ENCODE measurements around the gene RBM4.

DNA sequence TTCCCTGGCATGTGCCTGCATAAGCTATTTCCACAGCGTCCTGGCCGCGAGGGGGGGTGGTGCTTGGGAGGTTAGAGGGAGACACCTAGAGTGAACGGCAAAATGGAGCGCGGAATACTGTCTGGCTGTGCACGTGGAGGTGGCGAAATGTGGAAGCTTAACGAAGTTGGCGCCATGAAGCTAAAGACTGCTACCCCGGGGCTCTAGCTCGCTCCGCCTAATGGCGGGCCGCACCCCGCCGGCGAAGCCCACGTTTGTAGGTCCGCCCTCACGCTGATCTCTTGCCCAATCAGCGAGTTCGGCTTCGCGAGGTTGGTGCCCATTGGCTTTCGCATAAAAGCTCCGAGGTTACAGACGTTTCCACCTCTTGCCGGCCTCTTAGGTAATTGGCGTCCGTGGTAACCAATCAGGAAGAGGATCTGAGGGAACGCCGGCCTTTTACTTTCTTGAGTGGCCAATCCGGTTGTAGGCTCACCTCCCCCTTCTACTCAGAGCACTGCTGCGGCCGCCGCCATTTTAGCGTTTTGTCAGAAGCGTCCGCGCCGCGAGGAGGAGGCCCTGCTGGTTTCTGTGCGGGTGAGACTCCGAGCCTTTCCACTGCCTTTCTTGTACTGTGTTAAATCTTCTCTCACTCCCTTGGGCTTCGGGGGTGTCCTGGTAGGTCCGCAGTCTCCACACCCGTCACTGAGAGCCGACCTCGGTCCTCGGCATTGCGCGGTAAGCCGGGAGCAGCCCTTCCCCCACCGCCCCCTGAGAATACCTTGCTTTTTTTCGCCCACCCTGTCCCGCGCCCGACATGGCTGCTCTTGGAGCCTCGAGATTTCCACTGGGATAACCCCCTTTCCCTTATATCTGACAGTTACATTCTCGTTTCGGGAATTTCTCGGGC, at the start of gene RBM4:
- TF ChIP-seq YY1 (IDR thresholded peaks at IDR 0.05), result peak; percentile 99
- peak; percentile 27 to 43 for TF ChIP-seq RXRA (IDR thresholded peaks at IDR 0.05)
- TF ChIP-seq, protein P1, sequence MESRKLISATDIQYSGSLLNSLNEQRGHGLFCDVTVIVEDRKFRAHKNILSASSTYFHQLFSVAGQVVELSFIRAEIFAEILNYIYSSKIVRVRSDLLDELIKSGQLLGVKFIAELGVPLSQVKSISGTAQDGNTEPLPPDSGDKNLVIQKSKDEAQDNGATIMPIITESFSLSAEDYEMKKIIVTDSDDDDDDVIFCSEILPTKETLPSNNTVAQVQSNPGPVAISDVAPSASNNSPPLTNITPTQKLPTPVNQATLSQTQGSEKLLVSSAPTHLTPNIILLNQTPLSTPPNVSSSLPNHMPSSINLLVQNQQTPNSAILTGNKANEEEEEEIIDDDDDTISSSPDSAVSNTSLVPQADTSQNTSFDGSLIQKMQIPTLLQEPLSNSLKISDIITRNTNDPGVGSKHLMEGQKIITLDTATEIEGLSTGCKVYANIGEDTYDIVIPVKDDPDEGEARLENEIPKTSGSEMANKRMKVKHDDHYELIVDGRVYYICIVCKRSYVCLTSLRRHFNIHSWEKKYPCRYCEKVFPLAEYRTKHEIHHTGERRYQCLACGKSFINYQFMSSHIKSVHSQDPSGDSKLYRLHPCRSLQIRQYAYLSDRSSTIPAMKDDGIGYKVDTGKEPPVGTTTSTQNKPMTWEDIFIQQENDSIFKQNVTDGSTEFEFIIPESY (IDR thresholded peaks at IDR 0.05), result peak; percentile 66
- TF ChIP-seq, protein P2, sequence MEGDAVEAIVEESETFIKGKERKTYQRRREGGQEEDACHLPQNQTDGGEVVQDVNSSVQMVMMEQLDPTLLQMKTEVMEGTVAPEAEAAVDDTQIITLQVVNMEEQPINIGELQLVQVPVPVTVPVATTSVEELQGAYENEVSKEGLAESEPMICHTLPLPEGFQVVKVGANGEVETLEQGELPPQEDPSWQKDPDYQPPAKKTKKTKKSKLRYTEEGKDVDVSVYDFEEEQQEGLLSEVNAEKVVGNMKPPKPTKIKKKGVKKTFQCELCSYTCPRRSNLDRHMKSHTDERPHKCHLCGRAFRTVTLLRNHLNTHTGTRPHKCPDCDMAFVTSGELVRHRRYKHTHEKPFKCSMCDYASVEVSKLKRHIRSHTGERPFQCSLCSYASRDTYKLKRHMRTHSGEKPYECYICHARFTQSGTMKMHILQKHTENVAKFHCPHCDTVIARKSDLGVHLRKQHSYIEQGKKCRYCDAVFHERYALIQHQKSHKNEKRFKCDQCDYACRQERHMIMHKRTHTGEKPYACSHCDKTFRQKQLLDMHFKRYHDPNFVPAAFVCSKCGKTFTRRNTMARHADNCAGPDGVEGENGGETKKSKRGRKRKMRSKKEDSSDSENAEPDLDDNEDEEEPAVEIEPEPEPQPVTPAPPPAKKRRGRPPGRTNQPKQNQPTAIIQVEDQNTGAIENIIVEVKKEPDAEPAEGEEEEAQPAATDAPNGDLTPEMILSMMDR (IDR thresholded peaks at IDR 0.05; ENCODE audit: low read depth, low read length, missing input control), result no peak
- TF ChIP-seq TAF1 (conservative IDR thresholded peaks at IDR 0.05), result no peak
- peak in 1 of 2 donors; percentile 52 for TF ChIP-seq JUND (IDR thresholded peaks at IDR 0.05)

All from liver (tissue), 3 donors.